Stimulated activated CD8-positive, alpha-beta memory T cell treated with anti-CD3 and anti-CD28 coated beads, Interleukin-7, amount 100 ng/mL, for 4 hours (primary cell): ENCODE results near the gene RABL2B.
"Not testable (repeated sequence)": the region's sequence is repeated elsewhere in the genome, so short reads cannot be mapped to it uniquely, and the experiment has no call there.

Experiments used
- DNase-seq, 2 donors: peaks; one replicate each; pipeline ENCODE4 v3.0.0-alpha.2; 2020; ENCODE audit warnings: low read depth in 2 of 2

The RABL2B gene

GRCh38 chr22:50783033-50783879, at the start of gene RABL2B:
RABL2B (minus strand) TSS chr22:50783636; CDS start chr22:50782294, 1,342 bp downstream.
- DNase-seq: peak; percentile 75 to 82

DNA sequence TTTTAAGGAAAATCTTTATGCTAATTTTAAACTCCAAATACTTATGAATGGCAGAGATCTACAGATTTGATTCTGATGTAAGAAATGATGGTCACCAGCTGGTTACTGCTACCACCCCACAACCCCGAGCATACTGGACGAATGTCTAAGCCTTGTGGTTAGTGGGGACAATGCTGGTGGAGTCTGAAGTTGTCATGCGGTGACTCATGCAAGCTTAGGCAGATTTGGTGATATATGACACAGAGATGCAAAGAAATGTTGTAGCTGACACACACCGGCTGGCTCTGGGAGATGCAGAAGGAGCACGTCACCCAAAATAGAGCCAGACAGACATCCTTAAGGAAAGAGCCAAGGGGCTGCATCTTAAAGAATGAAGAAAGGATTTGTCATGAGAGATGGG, 3.5 kb upstream of the RABL2B start:
- DNase-seq: not testable (repeated sequence)

GRCh38 chr22:50785289-50785688, 1.9 kb upstream of the RABL2B start:
- DNase-seq: not testable (repeated sequence)

GRCh38 chr22:50783880-50784276, 442 bp upstream of the RABL2B start:
- not testable (repeated sequence) for DNase-seq

DNA sequence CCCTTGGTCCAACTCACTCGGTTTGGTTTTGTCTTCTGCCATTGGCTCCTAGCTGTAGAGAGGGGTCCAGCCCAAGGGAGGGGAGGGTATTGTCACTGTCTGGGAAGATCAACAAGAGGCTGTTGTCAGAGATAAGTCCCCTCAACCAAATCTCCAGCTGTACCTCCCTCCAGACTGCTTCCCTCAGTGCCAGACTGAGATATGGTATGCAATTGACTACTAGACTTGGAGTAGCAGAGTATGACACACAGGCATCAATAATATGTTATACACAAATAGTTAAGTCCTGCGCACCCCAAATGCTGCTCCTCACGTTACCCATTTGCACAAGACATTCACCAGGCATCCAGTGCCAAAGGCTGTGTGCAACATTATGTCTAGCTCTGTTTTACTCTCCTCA, 1.2 kb downstream of the RABL2B start:
- not testable (repeated sequence) for DNase-seq

GRCh38 chr22:50780244-50780643, 3.2 kb downstream of the RABL2B start:
- DNase-seq: not testable (repeated sequence)

DNA sequence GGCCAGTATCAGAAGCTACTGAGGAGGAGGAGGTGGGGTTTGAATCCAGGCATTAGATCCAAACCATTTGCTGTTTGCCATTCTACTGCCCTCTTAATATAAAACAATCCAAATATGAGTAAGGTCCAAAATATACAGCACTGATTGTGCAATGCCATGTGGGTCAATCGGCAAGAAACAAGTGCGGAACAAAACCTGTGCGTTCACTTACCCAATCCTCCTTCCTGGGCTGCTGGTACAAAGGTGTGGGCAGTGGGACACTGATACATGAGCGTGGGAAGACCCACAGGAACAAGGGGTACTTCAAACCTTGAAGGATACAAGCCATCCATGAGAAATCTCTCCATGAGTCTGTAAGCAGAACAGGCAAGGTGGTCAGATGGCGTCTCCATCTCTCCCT, 5.8 kb downstream of the RABL2B start:
- DNase-seq: not testable (repeated sequence)

GRCh38 chr22:50775132-50775531, 8.3 kb downstream of the RABL2B start:
- DNase-seq: not testable (repeated sequence)

GRCh38 chr22:50764288-50764687, 19.1 kb downstream of the RABL2B start:
- not testable (repeated sequence) for DNase-seq

DNA sequence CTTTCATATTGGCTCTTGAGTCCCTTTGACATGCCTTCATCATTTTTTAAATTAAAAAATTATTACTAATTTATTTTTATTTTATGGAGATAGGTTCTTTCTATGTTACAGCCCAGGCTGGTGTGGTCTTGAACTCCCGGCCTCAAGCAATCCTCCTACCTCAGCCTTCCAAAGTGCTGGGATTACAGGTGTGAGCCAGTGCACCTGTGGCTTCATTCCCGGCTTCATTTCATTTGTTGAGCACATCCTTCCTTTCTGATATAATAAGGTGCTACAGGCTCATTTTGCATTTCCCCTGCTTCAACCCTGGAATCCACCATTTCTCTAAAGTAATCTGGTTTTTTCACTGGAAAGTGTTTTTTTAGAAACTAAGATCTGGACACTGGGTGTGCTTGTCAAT, 21.6 kb downstream of the RABL2B start:
- not testable (repeated sequence) for DNase-seq

DNA sequence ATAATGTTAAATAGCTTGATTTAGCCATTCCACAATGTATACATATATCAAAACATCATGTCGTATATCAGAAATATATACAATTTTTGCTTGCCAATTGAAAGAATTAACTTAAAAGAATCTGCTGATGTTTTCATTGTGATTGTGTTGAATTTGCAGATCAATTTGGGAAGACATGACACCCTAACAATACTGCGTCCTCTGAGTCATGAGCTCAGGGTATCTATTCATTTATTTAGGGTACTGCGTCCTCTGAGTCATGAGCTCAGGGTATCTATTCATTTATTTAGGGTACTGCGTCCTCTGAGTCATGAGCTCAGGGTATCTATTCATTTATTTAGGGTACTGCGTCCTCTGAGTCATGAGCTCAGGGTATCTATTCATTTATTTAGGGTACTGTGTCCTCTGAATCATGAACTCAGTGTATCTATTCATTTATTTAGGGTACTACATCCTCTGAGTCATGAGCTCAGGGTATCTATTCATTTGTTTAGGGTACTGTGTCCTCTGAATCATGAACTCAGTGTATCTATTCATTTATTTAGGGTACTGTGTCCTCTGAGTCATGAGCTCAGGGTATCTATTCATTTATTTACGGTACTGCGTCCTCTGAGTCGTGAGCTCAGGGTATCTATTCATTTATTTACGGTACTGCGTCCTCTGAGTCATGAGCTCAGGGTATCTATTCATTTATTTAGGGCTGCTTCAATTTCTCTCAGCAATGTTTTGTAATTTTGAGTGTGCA, 23.7 kb downstream of the RABL2B start:
- not testable (repeated sequence) for DNase-seq

- DNase-seq: peak; percentile 21 to 53
These were observed 26.4 kb downstream of the RABL2B start for GRCh38 chr22:50756949-50757491.

DNA sequence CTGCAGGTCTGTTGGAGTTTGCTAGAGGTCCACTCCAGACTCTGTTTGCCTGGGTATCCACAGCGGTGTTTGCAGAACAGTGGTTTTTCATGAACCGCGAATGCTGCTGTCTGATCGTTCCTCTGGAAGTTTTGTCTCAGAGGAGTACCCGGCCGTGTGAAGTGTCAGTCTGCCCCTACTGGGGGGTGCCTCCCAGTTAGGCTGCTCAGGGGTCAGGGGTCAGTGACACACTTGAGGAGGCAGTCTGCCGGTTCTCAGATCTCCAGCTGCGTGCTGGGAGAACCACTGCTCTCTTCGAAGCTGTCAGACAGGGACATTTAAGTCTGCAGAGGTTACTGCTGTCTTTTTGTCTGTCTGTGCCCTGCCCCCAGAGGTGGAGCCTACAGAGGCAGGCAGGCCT, 27.0 kb downstream of the RABL2B start:
- DNase-seq: not testable (repeated sequence)

GRCh38 chr22:50755251-50755650, 28.2 kb downstream of the RABL2B start:
- not testable (repeated sequence) for DNase-seq

DNA sequence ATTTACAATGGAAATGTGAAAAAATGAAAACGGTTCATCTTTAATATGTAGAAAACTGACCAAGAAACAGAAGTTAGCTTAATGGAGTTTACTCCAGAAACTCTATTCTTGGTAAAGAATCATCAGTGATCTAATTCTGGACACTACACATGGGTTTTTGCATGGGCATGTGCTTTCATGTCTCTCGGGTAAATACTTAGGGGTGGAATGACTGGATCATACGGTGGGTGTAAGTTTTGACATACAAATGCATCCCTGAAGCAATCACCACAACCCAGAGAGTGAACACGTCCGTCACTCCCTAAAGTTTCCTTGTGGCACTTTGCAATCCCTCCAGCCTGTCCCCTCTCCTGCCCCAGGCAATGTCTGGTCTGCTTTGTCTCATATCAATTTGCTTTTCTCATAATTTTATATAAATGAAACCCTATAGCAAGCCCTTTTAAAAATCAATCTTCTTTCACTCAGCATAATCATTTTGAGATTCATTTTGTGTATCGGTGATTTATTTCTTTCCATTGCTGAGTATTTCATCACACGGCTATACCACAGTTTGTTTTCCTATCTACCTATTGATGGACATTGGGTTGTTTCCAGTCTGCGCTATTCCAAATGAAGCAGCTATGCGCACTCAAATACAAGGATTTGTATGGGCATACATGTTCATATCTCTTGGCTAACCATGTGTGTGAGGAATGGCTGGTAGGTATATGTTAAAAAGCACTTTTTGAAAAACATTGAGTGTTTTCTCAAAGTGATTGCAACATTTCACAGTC, 33.9 kb downstream of the RABL2B start:
- not testable (repeated sequence) for DNase-seq

GRCh38 chr22:50748630-50749029, 34.8 kb downstream of the RABL2B start:
- not testable (repeated sequence) for DNase-seq

DNA sequence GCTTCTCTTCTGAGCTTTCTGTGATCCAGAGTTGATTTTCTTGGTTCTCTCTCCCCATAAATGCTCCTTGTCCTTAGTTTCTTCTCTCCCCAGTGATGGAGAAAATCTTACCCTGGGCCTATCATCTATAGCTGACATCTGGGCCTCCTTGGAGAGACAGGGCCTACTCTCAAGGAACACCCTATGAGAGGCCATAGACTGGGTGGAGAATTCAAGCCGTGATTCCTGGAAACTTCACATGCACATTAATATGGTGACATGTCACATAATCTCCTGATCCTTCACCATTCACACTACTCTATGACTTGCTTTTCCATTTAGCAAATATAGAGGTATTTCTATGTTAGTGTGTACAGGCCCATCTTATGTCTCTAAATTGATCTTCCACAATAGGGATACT, 35.9 kb downstream of the RABL2B start:
- DNase-seq: not testable (repeated sequence)

- not testable (repeated sequence) for DNase-seq
These were observed 39.0 kb downstream of the RABL2B start for GRCh38 chr22:50744424-50744823.

- not testable (repeated sequence) for DNase-seq
These were observed 42.7 kb downstream of the RABL2B start for GRCh38 chr22:50740714-50741113.

GRCh38 chr22:50739894-50740293, 43.5 kb downstream of the RABL2B start:
- DNase-seq: no peak

GRCh38 chr22:50739279-50739691, 44.2 kb downstream of the RABL2B start:
- no peak for DNase-seq
